GM12864 (cell line): ENCODE measurements around the gene FILIP1L.

Experiments used
- DNase-seq: peaks from one replicate; pipeline ENCODE4 v3.0.0-alpha.2; 2011; ENCODE audit warnings: low read depth
- H3K4me3 ChIP-seq: 2 replicates; pipeline ENCODE4 v1.5.1; 2011; ENCODE audit warnings: mild to moderate bottlenecking, low read depth, low read length, control low read depth
- TF ChIP-seq, protein P1 (sequence below): IDR thresholded peaks from 2 replicates; pipeline ENCODE4 v1.5.1; 2011; ENCODE audit warnings: low read depth, mild to moderate bottlenecking, moderate library complexity, low read length, control low read depth, inconsistent platforms; ENCODE audit errors: missing control alignments

FILIP1L gene

DNA sequence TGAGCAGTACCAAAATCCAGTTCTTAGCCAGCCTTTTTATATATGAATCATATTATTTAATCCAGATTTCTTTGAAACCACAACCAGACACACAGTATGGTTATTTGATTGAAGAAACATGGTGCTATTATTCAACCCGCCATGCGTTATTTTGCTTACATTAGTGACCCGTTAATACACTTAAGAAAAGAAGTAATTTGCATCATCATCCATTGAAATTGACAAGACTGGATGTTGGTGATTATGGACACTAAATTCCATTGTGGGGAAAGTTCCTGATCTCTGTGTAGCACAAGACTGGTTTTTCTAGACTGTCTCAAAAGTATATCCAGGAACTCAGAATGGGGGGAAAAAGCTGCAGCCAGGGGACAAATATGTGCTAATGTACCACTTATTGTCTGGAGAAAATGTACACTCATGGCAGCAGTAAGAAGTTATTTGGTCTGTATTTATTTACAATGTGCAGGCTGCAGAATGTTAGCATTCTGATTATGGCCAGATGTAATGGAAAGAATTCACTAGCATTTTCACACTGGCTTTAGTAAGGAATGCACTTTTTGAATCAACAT lies 80.3 kb downstream of the FILIP1L start:
- TF ChIP-seq, protein P1, sequence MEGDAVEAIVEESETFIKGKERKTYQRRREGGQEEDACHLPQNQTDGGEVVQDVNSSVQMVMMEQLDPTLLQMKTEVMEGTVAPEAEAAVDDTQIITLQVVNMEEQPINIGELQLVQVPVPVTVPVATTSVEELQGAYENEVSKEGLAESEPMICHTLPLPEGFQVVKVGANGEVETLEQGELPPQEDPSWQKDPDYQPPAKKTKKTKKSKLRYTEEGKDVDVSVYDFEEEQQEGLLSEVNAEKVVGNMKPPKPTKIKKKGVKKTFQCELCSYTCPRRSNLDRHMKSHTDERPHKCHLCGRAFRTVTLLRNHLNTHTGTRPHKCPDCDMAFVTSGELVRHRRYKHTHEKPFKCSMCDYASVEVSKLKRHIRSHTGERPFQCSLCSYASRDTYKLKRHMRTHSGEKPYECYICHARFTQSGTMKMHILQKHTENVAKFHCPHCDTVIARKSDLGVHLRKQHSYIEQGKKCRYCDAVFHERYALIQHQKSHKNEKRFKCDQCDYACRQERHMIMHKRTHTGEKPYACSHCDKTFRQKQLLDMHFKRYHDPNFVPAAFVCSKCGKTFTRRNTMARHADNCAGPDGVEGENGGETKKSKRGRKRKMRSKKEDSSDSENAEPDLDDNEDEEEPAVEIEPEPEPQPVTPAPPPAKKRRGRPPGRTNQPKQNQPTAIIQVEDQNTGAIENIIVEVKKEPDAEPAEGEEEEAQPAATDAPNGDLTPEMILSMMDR, result no peak
- DNase-seq, result no peak
- H3K4me3 ChIP-seq, result no peak overlapping the region

DNA sequence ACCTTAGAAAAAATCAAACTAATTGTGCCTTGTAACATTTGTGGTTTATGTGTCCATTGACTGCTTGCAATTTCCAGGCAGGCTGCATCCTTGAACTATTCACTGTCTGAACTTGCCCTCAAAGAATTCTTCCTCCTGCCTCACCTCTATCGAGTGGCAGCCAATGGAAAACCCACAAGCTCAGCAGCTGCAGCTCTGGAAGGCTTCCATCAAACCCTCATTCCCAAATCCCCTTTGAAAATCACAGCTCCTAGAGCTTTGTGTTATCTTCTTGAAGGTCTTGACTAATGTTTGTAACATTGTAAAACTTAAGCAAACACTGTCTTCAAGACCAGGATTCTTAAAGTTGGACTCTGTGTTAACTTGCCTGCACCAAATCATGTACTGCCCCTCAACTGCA lies 81.1 kb downstream of the FILIP1L start:
- DNase-seq, result no peak
- TF ChIP-seq, protein P1, result no peak
- no peak overlapping the region for H3K4me3 ChIP-seq

DNA sequence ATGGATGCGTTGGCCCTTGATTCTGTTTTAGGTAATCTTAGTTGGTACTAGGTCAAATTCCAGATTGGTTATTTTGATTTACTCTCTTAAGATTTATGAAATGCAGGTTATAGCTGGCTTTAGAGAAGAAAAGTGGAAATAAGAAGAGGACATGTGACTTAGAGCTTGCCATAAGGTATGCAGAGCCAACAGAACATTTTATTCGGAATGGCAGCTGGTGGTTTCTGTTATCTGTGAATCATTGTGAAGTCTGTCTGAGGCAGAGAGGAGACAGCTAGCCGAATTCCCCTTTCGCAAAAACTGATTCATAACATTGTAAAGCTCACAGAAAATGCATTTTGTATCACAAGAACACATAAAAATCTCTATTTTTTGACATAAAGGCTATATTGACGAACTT lies 82.1 kb downstream of the FILIP1L start:
- no peak for DNase-seq
- TF ChIP-seq, protein P1, result no peak
- H3K4me3 ChIP-seq, result no peak overlapping the region

DNA sequence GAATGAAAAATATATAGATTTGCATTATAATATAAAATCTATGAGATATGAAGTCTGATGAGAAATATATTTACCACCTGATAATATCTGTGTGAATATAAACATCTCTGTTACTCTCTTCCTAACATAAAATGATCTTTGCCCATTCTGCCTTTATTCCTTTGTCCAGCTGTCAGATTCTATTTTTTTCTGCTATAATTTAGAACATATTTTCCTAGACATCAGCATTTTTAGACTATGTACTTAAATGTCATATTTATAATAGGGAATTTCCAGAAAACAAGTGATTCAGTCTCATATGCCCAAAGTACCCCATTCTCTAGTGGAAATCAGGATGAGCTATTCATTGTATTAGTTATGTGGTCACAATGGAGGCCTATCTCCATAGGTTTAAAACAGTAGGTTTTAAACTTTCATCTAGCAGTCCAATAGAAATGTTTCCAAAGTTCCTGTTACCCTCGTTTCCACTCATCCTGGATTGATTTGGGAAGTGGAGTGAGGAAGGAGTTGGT lies 83.3 kb downstream of the FILIP1L start:
- no peak overlapping the region for H3K4me3 ChIP-seq
- TF ChIP-seq, protein P1, result no peak
- DNase-seq, result no peak

DNA sequence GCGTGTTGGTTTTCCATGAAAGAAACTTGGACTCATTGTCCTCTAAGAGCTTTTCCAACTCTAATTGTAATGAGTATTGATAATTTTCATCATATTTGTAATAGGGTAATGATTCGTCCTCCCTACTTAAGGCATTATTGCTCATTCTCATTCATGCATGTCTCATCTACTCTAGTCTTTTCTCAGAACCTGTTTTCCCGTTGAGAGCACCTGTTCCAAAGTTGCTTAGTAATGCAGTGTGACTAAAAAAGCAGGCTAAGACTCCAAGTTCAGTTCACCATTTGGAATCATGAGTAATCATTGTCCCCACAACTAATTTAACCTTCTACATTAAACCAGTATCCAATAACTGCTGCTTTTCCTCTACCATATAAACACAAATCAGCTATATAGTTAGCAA lies 84.0 kb downstream of the FILIP1L start:
- H3K4me3 ChIP-seq, result no peak overlapping the region
- TF ChIP-seq, protein P1, result no peak
- DNase-seq, result no peak

DNA sequence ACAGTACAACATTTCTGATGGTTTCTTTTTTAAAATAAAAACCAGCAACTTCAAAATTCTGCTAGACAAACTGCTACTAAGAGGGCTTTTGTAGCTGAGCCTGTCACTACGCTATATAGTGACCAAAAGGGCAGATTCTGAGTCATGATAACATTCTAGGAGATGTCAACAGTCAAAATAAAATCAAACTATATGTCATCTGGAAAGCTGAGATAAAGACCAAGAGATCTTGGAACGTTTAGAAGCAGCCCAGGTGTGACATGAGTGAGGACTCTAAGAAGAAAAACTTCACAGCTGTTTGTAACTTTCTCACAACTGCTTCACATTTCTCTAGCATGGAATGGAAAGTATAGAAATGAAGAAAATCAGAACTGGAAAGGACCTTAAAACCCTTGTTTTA lies 84.6 kb downstream of the FILIP1L start:
- TF ChIP-seq, protein P1, result no peak
- H3K4me3 ChIP-seq, result no peak overlapping the region
- DNase-seq, result no peak

DNA sequence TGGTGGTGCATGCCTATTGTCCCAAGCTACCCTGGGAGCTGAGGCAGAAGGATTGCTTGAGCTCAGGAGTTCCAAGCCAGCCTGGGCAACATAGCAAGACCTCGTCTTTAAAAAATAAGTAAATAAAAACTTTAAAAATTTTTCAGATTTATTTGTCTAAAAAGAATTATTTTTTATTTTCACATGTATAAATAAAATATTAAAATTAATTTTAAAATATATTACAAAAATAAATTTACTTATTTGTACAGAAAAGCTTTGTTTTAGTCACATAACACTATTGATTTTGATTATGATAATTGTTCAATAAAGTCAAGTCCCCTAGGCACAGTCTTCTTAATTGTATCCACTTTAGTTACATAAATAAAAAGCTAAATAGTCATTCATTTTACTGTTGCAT lies 85.2 kb downstream of the FILIP1L start:
- TF ChIP-seq, protein P1, result no peak
- no peak overlapping the region for H3K4me3 ChIP-seq
- DNase-seq, result no peak
